Liver (tissue), 2 donors: ENCODE measurements around the gene POC5.

Experiments used
- FOXA2 ChIP-seq: IDR thresholded peaks from 2 replicates; pipeline ENCODE4 v1.6.1; 2016; ENCODE audit warnings: antibody characterized with exemption
- TF ChIP-seq, protein P1 (sequence below): fragments of 150-350 bp; IDR thresholded peaks from 2 replicates; pipeline ENCODE4 v1.5.1; 2017; ENCODE audit warnings: improper control_type of control experiment, low read depth, low read length; ENCODE audit not compliant: missing input control
- donor health status: healthy.

DNA sequence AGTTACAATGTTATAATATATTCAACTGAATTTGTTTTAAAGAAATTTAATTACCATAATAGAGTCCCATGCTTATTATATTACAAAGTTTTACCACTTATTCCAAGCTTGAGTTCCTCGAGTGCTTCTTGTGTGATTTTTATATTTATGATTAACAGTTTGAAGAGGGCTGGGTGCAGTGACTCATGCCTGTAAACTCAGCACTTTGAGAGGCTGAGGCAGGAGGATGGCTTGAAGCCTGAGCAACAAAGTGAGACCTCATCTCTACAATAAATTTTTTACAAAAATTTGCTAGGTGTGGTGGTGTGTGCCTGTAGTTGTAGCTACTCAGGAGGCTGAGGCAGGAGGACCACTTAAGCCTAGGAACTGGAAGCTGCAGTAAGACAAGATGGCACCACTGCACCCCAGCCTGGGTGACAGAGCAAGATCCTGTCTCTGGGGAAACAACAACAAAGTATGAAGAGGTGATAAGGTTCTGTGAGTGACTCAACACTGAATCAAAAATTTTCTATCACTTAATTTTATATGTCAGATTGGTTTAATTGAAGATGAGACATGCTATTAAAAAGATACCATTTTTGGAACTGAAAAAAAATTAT lies 9.2 kb downstream of the POC5 start:
- TF ChIP-seq, protein P1, sequence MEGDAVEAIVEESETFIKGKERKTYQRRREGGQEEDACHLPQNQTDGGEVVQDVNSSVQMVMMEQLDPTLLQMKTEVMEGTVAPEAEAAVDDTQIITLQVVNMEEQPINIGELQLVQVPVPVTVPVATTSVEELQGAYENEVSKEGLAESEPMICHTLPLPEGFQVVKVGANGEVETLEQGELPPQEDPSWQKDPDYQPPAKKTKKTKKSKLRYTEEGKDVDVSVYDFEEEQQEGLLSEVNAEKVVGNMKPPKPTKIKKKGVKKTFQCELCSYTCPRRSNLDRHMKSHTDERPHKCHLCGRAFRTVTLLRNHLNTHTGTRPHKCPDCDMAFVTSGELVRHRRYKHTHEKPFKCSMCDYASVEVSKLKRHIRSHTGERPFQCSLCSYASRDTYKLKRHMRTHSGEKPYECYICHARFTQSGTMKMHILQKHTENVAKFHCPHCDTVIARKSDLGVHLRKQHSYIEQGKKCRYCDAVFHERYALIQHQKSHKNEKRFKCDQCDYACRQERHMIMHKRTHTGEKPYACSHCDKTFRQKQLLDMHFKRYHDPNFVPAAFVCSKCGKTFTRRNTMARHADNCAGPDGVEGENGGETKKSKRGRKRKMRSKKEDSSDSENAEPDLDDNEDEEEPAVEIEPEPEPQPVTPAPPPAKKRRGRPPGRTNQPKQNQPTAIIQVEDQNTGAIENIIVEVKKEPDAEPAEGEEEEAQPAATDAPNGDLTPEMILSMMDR = no peak
- no peak for TF ChIP-seq FOXA2
